Measurements from ENCODE around the gene C4A. TPM values are rescaled to one million over a fixed set of nuclear protein-coding genes. Genes with fewer than 3 reads are reported as not detected.

The C4A gene
- total and polyA plus RNA-seq, 2 of the 13 experiments (the other 11 are each of a cell fraction or from before 2014, with no cell fraction given), result 165 to 478 TPM

DNA sequence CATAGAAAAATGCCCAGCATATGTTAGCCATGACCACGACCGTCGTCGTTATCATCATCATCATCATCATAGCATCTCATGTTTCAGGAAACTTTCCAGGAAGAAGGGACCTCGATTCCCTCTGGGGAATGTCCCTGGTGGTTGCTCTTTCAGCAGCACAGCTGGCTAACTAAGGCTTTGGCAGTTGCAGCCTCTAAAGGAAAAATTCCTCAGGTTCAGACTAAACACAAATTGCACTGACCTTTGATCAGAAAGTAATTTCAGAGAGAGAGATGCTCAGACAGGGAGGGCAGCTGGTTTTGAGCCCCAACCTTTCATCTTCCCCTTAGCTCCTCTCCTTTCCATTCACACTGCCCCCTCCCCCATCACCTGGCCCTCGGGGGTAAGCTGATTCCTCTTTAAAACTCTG lies 41.6 kb upstream of the C4A start (continued):
- TF ChIP-seq, protein P1, sequence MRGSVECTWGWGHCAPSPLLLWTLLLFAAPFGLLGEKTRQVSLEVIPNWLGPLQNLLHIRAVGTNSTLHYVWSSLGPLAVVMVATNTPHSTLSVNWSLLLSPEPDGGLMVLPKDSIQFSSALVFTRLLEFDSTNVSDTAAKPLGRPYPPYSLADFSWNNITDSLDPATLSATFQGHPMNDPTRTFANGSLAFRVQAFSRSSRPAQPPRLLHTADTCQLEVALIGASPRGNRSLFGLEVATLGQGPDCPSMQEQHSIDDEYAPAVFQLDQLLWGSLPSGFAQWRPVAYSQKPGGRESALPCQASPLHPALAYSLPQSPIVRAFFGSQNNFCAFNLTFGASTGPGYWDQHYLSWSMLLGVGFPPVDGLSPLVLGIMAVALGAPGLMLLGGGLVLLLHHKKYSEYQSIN (CRISPR knock-in tag; IDR thresholded peaks at IDR 0.05; ENCODE audit: borderline replicate concordance), result no peak
- TF ChIP-seq SRF (IDR thresholded peaks at IDR 0.05; ENCODE audit: low read depth, low read length) (no peak), ZBTB8A (CRISPR knock-in tag; IDR thresholded peaks at IDR 0.05; ENCODE audit: borderline replicate concordance, low read depth) (no peak), SP1 (IDR thresholded peaks at IDR 0.05) (no peak), SP1 (CRISPR knock-in tag; IDR thresholded peaks at IDR 0.05) (no peak), ZNF263 (CRISPR knock-in tag; IDR thresholded peaks at IDR 0.05) (no peak), JUNB (CRISPR knock-in tag; IDR thresholded peaks at IDR 0.05; ENCODE audit: borderline replicate concordance) (no peak), FOXK1 (CRISPR knock-in tag; IDR thresholded peaks at IDR 0.05; ENCODE audit: borderline replicate concordance, low read depth) (no peak), ZNF75D (CRISPR knock-in tag; IDR thresholded peaks at IDR 0.05; ENCODE audit: borderline replicate concordance) (no peak), STAG1 (CRISPR knock-in tag; IDR thresholded peaks at IDR 0.05) (no peak), REPIN1 (CRISPR knock-in tag; IDR thresholded peaks at IDR 0.05; ENCODE audit: borderline replicate concordance, low read depth) (no peak), ESRRA (CRISPR knock-in tag; IDR thresholded peaks at IDR 0.05; ENCODE audit: low read depth) (no peak)
- TF ChIP-seq, protein P2, sequence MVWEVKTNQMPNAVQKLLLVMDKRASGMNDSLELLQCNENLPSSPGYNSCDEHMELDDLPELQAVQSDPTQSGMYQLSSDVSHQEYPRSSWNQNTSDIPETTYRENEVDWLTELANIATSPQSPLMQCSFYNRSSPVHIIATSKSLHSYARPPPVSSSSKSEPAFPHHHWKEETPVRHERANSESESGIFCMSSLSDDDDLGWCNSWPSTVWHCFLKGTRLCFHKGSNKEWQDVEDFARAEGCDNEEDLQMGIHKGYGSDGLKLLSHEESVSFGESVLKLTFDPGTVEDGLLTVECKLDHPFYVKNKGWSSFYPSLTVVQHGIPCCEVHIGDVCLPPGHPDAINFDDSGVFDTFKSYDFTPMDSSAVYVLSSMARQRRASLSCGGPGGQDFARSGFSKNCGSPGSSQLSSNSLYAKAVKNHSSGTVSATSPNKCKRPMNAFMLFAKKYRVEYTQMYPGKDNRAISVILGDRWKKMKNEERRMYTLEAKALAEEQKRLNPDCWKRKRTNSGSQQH (CRISPR knock-in tag; IDR thresholded peaks at IDR 0.05; ENCODE audit: low read depth), result no peak
- TF ChIP-seq, protein P3, sequence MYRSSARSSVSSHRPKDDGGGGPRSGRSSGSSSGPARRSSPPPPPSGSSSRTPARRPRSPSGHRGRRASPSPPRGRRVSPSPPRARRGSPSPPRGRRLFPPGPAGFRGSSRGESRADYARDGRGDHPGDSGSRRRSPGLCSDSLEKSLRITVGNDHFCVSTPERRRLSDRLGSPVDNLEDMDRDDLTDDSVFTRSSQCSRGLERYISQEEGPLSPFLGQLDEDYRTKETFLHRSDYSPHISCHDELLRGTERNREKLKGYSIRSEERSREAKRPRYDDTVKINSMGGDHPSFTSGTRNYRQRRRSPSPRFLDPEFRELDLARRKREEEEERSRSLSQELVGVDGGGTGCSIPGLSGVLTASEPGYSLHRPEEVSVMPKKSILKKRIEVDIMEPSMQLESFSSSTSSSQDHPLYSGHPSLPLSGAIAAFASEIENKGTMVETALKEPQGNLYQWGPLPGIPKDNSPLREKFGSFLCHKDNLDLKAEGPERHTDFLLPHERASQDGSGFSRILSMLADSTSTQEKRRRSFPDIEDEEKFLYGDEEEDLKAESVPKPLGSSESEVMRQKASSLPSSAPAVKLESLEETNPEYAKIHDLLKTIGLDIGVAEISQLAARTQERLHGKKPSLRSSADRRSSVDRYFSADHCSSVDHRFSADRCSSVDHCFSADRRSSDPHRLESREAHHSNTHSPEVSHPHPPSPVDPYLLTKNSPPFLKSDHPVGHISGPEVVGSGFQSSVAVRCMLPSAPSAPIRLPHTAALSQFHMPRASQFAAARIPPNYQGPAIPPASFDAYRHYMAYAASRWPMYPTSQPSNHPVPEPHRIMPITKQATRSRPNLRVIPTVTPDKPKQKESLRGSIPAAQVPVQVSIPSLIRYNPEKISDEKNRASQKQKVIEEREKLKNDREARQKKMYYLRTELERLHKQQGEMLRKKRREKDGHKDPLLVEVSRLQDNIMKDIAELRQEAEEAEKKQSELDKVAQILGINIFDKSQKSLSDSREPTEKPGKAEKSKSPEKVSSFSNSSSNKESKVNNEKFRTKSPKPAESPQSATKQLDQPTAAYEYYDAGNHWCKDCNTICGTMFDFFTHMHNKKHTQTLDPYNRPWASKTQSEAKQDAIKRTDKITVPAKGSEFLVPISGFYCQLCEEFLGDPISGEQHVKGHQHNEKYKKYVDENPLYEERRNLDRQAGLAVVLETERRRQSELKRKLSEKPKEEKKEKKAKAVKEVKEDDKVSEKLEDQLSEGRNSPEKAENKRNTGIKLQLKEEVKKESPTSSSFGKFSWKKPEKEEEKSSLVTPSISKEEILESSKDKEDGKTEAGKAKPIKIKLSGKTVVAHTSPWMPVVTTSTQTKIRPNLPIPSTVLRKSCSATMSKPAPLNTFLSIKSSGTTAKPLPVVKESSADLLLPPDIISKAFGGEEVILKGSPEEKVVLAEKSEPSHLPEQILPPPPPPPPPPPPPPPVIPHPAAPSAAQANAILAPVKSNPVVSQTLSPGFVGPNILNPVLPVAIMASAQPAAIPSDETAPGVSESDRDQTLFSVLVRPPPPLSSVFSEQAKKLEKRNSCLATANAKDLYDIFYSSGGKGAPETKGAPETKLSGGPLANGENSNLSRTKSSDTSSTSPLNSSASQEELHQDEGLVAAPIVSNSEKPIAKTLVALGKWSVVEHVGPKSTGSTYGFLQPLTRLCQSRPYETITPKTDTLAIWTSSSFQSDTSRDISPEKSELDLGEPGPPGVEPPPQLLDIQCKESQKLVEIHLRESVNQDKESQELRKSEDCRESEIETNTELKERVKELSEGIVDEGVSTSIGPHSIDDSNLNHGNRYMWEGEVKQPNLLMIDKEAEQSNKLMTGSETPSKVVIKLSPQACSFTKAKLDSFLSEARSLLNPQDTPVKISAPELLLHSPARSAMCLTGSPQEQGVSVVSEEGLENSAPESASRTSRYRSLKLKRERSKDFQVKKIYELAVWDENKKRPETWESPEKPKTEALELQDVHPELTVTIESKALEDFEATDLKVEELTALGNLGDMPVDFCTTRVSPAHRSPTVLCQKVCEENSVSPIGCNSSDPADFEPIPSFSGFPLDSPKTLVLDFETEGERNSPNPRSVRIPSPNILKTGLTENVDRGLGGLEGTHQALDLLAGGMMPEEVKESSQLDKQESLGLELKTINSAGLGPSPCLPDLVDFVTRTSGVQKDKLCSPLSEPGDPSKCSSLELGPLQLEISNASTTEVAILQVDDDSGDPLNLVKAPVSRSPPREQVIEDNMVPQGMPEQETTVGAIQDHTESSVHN (CRISPR knock-in tag; IDR thresholded peaks at IDR 0.05), result no peak
- TF ChIP-seq, protein P4, sequence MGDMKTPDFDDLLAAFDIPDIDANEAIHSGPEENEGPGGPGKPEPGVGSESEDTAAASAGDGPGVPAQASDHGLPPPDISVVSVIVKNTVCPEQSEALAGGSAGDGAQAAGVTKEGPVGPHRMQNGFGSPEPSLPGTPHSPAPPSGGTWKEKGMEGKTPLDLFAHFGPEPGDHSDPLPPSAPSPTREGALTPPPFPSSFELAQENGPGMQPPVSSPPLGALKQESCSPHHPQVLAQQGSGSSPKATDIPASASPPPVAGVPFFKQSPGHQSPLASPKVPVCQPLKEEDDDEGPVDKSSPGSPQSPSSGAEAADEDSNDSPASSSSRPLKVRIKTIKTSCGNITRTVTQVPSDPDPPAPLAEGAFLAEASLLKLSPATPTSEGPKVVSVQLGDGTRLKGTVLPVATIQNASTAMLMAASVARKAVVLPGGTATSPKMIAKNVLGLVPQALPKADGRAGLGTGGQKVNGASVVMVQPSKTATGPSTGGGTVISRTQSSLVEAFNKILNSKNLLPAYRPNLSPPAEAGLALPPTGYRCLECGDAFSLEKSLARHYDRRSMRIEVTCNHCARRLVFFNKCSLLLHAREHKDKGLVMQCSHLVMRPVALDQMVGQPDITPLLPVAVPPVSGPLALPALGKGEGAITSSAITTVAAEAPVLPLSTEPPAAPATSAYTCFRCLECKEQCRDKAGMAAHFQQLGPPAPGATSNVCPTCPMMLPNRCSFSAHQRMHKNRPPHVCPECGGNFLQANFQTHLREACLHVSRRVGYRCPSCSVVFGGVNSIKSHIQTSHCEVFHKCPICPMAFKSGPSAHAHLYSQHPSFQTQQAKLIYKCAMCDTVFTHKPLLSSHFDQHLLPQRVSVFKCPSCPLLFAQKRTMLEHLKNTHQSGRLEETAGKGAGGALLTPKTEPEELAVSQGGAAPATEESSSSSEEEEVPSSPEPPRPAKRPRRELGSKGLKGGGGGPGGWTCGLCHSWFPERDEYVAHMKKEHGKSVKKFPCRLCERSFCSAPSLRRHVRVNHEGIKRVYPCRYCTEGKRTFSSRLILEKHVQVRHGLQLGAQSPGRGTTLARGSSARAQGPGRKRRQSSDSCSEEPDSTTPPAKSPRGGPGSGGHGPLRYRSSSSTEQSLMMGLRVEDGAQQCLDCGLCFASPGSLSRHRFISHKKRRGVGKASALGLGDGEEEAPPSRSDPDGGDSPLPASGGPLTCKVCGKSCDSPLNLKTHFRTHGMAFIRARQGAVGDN (CRISPR knock-in tag; IDR thresholded peaks at IDR 0.05), result no peak

Data from HepG2 (cell line).